GM15510 (cell line): ENCODE data around the gene KIAA1549.

ENCODE experiments used
- POLR2A ChIP-seq: IDR thresholded peaks from 3 replicates; pipeline ENCODE4 v1.6.1; 2011; ENCODE audit warnings: borderline replicate concordance; ENCODE audit not compliant: insufficient read length; ENCODE audit errors: extremely low read depth

Gene KIAA1549

DNA sequence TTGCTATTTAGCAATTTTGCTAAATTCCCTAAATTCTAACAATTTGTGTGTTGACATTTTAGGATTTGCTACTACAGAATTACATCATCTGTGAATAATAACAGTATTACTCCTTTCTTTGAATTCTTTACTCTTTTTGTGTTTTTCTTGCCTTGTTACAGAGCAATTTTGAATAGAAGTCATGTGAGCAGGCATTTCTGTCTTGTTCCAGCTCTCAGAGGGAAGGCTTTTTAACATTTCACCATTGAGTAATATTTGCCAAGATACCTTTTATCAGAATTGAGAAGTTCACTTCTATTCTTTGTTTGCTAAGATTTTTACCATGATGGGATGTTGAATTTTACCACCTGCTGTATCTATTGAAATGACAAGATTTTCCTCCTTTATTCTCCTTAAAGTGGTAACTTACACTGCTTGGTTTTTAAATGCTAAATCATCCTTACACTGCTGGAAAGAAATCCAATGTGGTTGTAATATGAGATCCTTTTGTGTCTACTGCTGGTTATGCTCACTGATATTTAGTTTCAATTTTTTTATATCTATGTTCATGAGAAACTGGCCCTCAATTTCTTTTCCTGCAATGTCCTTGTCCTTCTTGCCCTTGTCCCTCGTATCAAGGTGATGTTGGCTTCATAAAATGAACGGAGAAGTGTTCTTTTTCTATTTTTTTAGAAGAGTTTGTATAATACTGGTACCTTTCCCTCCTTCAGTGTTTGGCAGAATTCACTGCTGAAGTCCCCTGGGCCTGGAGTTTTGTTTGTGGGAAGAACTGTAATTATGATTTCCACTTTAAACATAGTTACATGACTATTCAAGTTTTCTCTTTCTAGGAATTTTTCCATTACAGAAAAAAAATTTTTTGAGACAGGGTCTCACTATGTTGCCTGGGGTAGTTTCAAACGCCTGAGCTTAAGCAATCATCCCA is 132.9 kb downstream of the KIAA1549 start:
- TF ChIP-seq POLR2A: no peak

GRCh38 chr7:138845711-138846110 is 135.5 kb downstream of the KIAA1549 start:
- TF ChIP-seq POLR2A: no peak

- no peak for TF ChIP-seq POLR2A
Observed at GRCh38 chr7:138843632-138844580, 137.3 kb downstream of the KIAA1549 start.

GRCh38 chr7:138842111-138842510 is 139.1 kb downstream of the KIAA1549 start:
- no peak for TF ChIP-seq POLR2A

GRCh38 chr7:138838166-138838565 is 143.0 kb downstream of the KIAA1549 start:
- no peak for TF ChIP-seq POLR2A

GRCh38 chr7:138837627-138838026 is 143.6 kb downstream of the KIAA1549 start:
- no peak for TF ChIP-seq POLR2A

DNA sequence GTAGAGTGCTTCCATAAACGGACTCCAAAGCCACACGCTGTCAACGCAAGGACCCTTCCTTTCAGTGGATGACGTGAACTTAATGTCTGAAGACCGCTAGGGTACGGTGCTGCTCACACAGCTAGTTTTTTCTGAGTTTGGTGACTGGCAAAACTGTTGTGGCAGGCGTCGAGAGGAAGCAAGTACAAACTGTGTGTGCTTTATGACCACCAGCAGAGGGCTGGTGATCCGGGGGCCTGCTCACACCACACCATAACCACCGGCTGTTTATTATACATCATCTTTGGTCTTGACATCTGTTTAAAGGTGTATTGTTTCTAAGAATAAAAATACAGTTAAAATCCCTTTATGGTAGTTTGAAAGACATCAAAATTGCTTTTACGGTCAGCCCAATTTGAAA is 146.1 kb downstream of the KIAA1549 start:
- no peak for TF ChIP-seq POLR2A

DNA sequence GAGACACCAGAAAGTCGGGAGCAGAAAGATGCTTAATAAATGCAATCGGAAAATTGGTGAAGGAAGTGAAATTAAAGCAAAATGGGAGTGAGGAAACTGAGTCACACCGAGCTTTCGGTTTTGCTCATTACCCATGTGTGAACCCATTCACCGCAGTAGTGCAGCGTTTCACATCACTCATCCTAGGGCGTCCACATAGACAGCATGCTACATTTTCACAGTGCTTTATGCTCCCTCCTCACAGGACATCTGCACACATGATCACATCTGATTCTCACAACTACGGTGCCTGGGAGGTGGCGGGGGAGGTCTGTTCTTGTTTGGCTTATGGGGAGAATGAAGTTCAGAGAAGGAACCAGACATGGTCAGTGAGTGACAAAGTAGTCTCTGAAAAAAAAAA is 146.6 kb downstream of the KIAA1549 start:
- TF ChIP-seq POLR2A: no peak

DNA sequence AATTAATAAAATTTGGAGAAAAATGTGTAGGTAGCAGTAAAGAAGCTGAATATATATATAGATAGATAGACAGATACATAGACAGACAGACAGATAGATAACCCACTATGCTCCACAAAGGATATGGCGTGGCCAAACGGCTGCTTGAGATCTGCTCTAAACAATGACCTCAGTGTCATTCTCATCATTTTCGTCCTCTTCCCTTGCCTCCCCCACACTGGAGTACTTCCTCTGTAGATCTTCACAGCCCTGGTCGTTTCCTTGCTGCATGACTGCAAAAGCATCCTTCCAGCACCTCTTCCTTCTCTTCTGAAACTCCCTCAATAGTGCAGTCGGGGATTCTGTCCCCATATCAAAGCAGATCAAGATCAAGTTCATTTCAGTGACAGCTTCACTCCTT is 147.6 kb downstream of the KIAA1549 start:
- no peak for TF ChIP-seq POLR2A

GRCh38 chr7:138832966-138833365 is 148.2 kb downstream of the KIAA1549 start:
- no peak for TF ChIP-seq POLR2A

- TF ChIP-seq POLR2A: no peak
Observed at GRCh38 chr7:138829335-138829734, 151.9 kb downstream of the KIAA1549 start.

DNA sequence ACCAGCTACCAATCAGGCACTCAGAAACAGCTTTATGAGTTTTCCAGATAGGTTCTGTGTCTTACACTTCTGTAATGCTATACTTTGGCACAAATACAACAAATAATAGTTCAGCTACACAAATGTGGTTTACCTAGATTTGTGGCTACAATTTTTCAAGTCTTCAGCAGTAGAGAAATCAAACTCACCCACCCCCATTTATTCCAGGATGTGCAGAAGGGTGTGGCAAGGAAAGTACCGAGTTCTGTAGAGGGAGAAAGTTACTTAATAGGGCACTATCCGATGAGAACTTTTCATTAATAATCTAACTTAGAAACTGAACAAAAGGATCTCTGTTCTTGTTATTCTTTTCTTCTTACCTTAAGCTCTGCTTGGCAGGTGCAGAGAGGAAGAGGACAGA is 152.9 kb downstream of the KIAA1549 start:
- no peak for TF ChIP-seq POLR2A

GRCh38 chr7:138825049-138825721 is 156.0 kb downstream of the KIAA1549 start:
- TF ChIP-seq POLR2A: no peak

GRCh38 chr7:138822867-138823535 is 158.2 kb downstream of the KIAA1549 start:
- TF ChIP-seq POLR2A: no peak
